ENCODE results near the gene APLN.
A peak's percentile ranks its signal among the peaks of the same experiment; 100 is the strongest.

APLN gene

GRCh38 chrX:129654652-129655546 is at the start of gene APLN:
Gene APLN (minus strand): TSS chrX:129654956. CDS start chrX:129654630, 326 bp downstream.
- DNase-seq, result peak; percentile 9

- no peak for DNase-seq
These were observed 49.7 kb upstream of the APLN start for GRCh38 chrX:129704491-129704890.

GRCh38 chrX:129701624-129702069 is 46.9 kb upstream of the APLN start:
- DNase-seq, result no peak

- no peak for DNase-seq
These were observed 45.8 kb upstream of the APLN start for GRCh38 chrX:129700536-129700935.

- no peak for DNase-seq
These were observed 43.4 kb upstream of the APLN start for GRCh38 chrX:129698150-129698549.

GRCh38 chrX:129697204-129697829 is 42.6 kb upstream of the APLN start:
- DNase-seq, result no peak

- DNase-seq, result no peak
These were observed 41.9 kb upstream of the APLN start for GRCh38 chrX:129696463-129697155.

- no peak for DNase-seq
These were observed 41.2 kb upstream of the APLN start for GRCh38 chrX:129695937-129696336.

GRCh38 chrX:129695535-129695934 is 40.8 kb upstream of the APLN start:
- DNase-seq, result no peak

GRCh38 chrX:129694805-129695204 is 40.0 kb upstream of the APLN start:
- no peak for DNase-seq

GRCh38 chrX:129693354-129693753 is 38.6 kb upstream of the APLN start:
- DNase-seq, result no peak

GRCh38 chrX:129690435-129690834 is 35.7 kb upstream of the APLN start:
- DNase-seq, result no peak

- DNase-seq, result no peak
These were observed 35.0 kb upstream of the APLN start for GRCh38 chrX:129689796-129690195.

GRCh38 chrX:129688097-129688496 is 33.3 kb upstream of the APLN start:
- no peak for DNase-seq

GRCh38 chrX:129686422-129686948 is 31.7 kb upstream of the APLN start:
- no peak for DNase-seq

- DNase-seq, result no peak
These were observed 28.2 kb upstream of the APLN start for GRCh38 chrX:129682979-129683378.

- no peak for DNase-seq
These were observed 25.1 kb upstream of the APLN start for GRCh38 chrX:129679901-129680300.

- DNase-seq, result peak; percentile 40
These were observed 23.9 kb upstream of the APLN start for GRCh38 chrX:129678614-129679195.

GRCh38 chrX:129667412-129667811 is 12.7 kb upstream of the APLN start:
- DNase-seq, result no peak

GRCh38 chrX:129665916-129666644 is 11.3 kb upstream of the APLN start:
- no peak for DNase-seq

- DNase-seq, result no peak
These were observed 8.4 kb upstream of the APLN start for GRCh38 chrX:129663171-129663570.

GRCh38 chrX:129661369-129661768 is 6.6 kb upstream of the APLN start:
- DNase-seq, result no peak
